ENCODE results near the gene BPIFB4.

The BPIFB4 gene

DNA sequence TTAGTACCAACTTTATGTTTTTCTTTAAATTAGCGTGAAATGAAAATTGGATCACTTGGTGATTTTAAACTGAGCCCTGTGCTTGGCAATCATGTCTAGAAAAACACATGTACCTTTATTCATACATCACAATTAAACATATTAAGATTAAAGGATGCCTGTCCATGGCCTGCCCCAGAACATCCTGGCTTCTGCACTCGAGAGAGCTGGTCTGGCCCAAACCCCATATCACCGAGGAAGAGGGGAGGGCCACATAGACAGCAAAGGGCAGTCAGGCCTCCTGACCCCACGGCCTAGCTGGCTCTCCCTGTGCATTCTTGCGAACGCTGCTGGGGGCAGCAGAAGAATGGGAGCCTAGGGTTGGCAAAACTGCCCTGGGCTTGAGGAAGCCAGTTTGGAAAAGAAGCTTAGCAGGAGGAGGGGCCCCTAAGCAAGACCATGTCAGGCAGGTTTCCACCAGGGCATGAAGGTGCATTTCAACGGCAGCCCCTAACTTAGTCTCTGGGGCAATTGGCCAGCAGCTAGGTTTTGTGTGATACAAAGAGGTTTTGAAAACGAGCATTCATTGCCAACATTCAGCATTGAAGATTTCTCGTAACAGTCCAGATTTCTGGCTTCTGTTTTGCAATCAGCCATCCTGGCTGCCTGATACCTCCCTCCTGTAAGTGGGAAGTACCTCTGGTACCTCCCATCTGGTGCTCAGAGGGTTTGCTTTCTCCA lies 17.2 kb upstream of the BPIFB4 start:
- DNase-seq: no peak

DNA sequence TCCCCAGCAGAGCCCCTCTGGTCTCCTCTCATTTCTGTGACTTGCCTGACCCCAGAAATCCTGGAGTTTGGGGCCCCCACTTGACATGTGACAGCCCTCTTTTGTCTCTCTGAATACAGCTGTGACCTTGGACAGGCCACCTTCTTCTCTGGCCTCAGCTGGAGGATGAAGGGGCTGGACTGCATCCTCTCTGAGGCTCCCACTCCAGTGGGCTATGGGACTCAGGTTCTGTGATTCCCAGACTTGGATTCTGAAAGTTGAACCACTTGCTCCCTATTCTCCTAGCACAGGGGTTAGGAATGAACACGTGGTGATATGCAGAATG lies 16.7 kb upstream of the BPIFB4 start:
- DNase-seq: no peak

DNA sequence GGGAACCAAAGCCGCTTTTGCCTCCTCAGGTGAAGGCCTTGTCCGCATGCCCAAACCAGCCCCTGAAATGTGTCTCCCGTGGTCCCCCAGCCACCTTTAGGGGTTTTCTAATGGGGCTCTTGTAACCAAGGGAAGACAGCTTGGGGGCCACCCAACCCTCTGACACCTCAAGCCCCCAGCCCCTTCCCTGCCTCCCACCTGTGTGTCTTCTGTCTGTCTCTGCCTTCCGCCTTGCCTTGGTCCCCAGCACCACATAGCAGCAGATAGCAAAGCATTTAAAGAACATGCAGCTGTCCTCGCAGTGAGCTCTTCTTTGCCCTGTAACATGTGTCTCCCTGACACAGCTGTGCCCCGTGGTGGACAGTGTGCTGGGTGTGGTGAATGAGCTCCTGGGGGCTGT lies 16.2 kb upstream of the BPIFB4 start:
- DNase-seq: no peak

- no peak for DNase-seq
These were observed 14.7 kb upstream of the BPIFB4 start for GRCh38 chr20:33064572-33065287.

- DNase-seq: no peak
These were observed 13.7 kb upstream of the BPIFB4 start for GRCh38 chr20:33065785-33066184.

DNA sequence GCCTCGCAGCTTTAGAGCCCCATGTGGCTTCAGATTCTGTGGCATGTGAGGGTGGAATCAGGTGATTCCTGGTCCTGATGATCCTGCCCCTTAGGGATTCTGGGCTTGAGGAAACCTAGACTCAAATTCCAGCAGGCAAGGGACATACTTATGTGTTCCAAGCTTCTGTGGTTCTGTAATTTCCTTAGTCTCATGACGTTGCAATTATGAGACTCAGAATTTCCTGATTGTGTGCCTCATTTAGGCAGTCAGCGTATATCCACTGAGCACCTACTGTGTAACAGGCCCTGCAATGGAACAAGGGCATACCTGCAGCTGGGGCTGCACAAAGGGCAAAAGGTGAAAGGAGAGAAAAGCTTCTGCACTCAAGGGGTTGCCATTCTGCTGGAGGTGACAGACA lies 11.6 kb upstream of the BPIFB4 start:
- DNase-seq: no peak

DNA sequence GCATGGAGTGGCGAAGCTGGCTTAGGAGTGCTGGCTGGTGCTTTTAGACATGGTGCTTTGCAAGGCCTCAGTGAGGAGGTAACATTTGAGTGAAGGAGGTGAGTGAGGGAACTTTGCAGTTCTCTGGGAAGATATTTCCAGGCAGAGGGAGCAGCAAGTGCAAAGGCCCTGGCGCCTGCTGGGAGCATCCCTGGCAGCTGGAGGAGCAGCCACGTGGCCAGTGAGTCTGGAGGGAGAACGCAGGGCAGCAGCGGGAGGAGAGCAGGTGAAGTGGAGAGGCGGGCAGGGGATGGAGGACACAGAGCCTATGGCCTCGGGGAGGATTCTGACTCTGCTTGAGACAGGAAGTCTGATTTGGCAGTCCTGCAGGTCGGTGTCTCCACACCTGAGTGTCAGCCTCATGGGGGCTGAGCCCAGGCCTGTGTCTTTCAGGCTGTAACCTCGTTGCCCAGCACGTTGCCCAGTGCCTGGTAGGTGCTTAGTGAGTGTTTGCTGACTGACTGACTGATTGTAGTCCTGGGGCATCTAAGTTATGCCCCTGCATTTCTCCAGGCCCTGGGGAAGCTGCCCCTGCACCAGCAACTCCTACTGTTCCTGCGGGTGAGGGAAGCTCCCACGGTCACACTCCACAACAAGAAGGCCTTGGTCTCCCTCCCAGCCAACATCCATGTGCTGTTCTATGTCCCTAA lies 11.0 kb upstream of the BPIFB4 start:
- DNase-seq: no peak

- no peak for DNase-seq
These were observed 9.8 kb upstream of the BPIFB4 start for GRCh38 chr20:33069673-33070072.

DNA sequence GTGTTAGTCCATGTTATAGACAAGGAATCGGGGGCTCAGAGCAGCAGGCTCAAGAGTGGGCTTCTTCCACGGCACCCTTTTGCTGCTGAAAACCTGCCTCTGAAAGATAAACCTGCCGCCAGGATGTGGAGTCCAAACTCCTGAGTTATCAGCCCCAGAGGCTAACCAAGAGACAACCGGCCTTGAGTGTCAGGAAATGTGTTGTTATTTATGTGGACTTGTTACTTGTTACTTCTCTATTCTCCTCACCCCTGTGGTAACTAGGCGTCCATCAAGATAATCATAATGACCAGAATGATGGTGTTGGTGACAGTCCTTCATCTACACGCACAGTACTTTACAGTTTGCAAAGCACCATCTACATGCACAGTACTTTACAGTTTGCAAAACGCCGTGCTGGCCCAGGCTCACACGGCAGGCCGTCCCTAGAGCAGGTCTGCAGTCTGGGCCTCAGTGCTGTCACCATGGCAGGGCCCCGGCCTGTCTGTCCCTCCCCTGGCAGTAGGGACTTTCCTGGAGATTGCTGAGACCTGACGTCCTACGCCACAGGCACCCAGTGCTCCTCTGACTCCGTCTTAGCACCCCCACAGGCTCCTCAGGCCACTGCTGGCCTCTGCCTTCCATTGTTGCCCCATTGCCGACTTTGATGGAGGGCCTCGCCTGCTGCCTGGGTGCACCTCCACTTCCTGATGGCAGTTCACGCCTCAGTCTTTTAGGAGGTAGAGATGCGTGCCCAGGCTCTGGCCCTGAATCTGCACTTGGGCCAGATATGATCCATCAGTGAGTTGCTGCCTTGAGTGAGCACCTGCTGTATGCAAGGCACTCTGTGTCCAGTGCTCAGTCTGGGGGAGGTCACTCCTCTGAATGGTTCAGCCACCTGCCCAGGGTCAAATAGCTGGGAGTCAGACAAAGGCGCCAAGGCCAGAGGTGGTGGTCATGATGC lies 9.1 kb upstream of the BPIFB4 start:
- no peak for DNase-seq

DNA sequence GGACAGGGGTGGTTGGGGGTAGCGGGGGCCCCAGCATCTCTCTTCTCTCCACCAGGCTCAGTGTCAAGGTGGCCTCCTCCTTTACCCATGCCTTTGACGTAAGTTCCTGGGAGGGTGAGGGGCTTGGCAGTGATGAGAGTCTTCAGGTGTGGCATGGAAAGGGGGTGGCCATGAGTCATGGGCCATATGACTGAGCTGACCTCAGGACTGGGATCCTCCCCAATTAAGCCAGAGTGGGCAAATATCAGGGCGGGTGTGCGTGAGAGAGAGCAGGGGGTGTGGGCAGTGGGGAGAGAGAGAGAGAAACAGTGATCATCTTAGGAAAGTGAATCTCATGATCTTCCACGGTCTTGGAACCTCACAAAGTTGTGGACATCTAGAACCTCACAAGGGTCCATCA lies 8.2 kb upstream of the BPIFB4 start:
- DNase-seq: no peak

GRCh38 chr20:33072362-33072761 lies 7.1 kb upstream of the BPIFB4 start:
- DNase-seq: no peak

- no peak for DNase-seq
These were observed 6.6 kb upstream of the BPIFB4 start for GRCh38 chr20:33072813-33073212.

- no peak for DNase-seq
These were observed 4.8 kb upstream of the BPIFB4 start for GRCh38 chr20:33074675-33075074.

- no peak for DNase-seq
These were observed 4.2 kb upstream of the BPIFB4 start for GRCh38 chr20:33075281-33075680.

DNA sequence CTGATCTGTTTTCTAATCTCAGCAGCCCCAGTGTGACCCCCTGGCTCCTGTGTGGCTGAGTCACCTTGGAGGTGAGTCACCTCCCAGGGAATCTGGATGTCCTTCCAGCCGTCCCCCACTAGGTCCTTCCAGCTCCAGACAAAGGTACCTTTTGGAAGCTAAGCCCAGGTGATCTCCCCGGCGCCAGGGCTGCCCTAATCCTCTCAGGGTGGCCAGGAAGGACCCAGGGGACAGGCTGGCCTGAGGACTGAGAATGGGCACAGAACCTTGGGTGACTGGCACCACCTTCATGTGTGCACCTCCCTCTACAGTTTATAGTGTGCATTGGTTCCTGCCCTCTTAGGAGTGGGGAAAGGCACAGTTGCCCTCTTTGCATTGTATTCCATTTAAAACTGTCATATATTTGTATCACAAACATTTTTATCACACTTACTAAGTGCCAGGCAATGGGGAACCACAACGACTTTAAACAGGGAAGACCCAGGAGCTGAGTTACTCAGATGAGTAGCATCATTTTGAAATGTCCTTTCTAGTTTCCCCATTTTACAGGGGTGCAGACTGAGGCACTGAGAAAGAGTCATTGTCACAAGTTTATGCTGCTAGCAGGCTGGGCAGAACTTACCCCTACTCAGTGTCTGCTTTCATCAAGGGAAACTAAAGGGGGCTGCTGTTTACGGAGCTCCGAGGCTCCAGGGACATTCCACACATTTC lies 2.6 kb upstream of the BPIFB4 start:
- DNase-seq: no peak

- no peak for DNase-seq
These were observed 2.1 kb downstream of the BPIFB4 start for GRCh38 chr20:33081411-33082154.

DNA sequence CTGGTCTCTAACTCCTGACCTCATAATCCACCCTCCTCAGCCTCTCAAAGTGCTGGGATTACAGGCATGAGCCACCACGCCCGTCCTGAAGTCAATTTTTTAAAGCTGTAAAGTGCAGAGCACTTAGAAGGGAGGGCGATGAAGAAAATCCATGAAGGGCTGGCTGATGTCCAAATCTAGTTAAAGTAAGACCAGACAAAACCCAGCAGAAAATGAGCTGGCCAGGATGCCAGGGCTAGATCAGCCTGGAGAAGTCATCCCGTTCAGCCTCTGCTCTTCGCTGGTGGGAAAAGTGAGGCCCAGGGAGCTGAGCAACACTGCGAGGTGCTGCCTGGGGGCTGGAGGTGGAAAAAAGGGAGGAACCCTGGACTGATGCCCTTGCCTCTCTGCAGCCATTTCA lies 3.1 kb downstream of the BPIFB4 start:
- no peak for DNase-seq

DNA sequence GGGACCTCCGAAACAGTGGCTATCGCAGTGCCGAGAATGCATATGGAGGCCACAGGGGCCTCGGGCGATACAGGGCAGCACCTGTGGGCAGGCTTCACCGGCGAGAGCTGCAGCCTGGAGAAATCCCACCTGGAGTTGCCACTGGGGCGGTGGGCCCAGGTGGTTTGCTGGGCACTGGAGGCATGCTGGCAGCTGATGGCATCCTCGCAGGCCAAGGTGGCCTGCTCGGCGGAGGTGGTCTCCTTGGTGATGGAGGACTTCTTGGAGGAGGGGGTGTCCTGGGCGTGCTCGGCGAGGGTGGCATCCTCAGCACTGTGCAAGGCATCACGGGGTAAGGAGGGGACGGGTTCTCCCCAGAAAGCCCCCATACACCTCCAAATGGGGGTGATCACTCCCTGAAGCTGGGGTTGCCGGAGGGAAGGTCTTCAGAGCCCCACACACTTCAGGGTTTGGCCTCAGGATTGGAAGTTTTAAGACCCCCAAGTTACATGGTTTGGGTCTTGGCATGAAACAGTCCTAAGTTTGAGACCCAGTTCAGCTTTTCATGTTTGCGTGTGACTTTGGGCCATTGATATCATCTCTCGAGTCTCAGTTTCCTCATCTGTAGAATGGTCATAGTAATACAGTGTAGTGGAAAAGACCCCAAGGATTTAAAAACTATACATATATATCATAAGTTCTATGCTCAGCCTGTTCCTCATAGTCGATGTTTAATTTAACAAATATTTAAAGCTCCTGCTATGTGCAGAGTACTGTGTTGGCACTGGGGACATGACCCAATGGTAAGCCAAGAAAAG lies 4.3 kb downstream of the BPIFB4 start:
- no peak for DNase-seq

GRCh38 chr20:33084722-33085121 lies 5.3 kb downstream of the BPIFB4 start:
- no peak for DNase-seq

GRCh38 chr20:33086052-33086722 lies 6.7 kb downstream of the BPIFB4 start:
- no peak for DNase-seq
